ENCODE data around the gene TBCK. TPM values are rescaled to one million over a fixed set of nuclear protein-coding genes. Genes with fewer than 3 reads are reported as not detected.

The TBCK gene
- total and polyA plus RNA-seq, 2 of the 8 experiments (the other 6 are each of a cell fraction or from before 2014, with no cell fraction given), result 10.2 to 18.7 TPM

- no peak for TF ChIP-seq NANOG (IDR thresholded peaks at IDR 0.05; ENCODE audit: insufficient read depth, low read depth, low read length, poor library complexity, severe bottlenecking)
- TF ChIP-seq BACH1 (IDR thresholded peaks at IDR 0.05; ENCODE audit: low read length), result no peak
These were observed 155.4 kb downstream of the TBCK start (continued) for GRCh38 chr4:106160560-106160959.
